Tibial artery (tissue), 4 donors: ENCODE data around the gene FAM98B.

Experiments used
- DNase-seq, 2 donors: peaks; one replicate each; pipeline ENCODE4 v3.0.0-alpha.2; 2019
- H3K27ac ChIP-seq, 2 donors: fragments of 200-600 bp; sonication (generic) in 1 of 2; 1 replicate in 1 of 2; 2 replicates in 1 of 2; pipeline ENCODE4 v1.5.1; 2018 to 2019; ENCODE audit warnings: mild to moderate bottlenecking in 1 of 2
- H3K27me3 ChIP-seq, 2 donors: fragments of 200-600 bp; sonication (generic) in 1 of 2; one replicate each; pipeline versions ENCODE4 v1.5.1 to v1.6.0; 2016 to 2019
- H3K36me3 ChIP-seq, 3 donors: fragments of 200-600 bp; sonication (generic) in 2 of 3; one replicate each; pipeline ENCODE4 v1.5.1; 2016 to 2019; ENCODE audit warnings: mild to moderate bottlenecking in 2 of 3
- H3K4me1 ChIP-seq, 4 donors: fragments of 200-600 bp; sonication (generic) in 2 of 4; 1 replicate in 3 of 4; 2 replicates in 1 of 4; pipeline ENCODE4 v1.5.1; 2016 to 2019
- H3K4me3 ChIP-seq, 2 donors: fragments of 200-600 bp; sonication (generic) in 1 of 2; 1 replicate in 1 of 2; 2 replicates in 1 of 2; pipeline ENCODE4 v1.5.1; 2018 to 2019; ENCODE audit warnings: mild to moderate bottlenecking in 2 of 2
- H3K9me3 ChIP-seq, 3 donors: fragments of 200-600 bp; sonication (generic) in 1 of 3; one replicate each; pipeline ENCODE4 v1.5.1; 2016 to 2019
- CTCF ChIP-seq, 2 experiments: fragments of 200-600 bp in 1 of 2; fragments of 450-650 bp in 1 of 2; IDR thresholded peaks; one replicate each; pipeline ENCODE4 v1.5.1; 2017 to 2019; ENCODE audit warnings: antibody characterized with exemption in 2 of 2, mild to moderate bottlenecking in 1 of 2, moderate library complexity in 1 of 2
- intact Hi-C: fragments of 100-400 bp; cut with DNase I; formaldehyde crosslinking; loops from one replicate; pipeline ENCODE4 v1.15.0; 2023; ENCODE audit warnings: low total_unique reads

Gene FAM98B

GRCh38 chr15:38461066-38461833, 7.3 kb downstream of the FAM98B start:
- Histone ChIP-seq H3K27me3 (no peaks in the 10 kb centered on the region), H3K9me3 (no peaks in the 10 kb centered on the region), H3K27ac (no peak overlapping the region), H3K36me3 (peaks cover 0 to 12% (median 0%) of the 10 kb centered on the region in 3 donors), H3K4me1 (peaks cover 0 to 4% (median 3%) of the 10 kb centered on the region in 4 donors), H3K4me3 (no peak overlapping the region)
- no peak for DNase-seq
- TF ChIP-seq CTCF (IDR thresholded peaks at IDR 0.05), result no peak
- intact Hi-C loops, result no loop called here

- Histone ChIP-seq H3K9me3 (no peaks in the 10 kb centered on the region), H3K27ac (no peak overlapping the region), H3K4me3 (no peak overlapping the region), H3K36me3 (peaks cover 0 to 16% (median 4%) of the 10 kb centered on the region in 3 donors), H3K27me3 (no peaks in the 10 kb centered on the region), H3K4me1 (no peaks in the 10 kb centered on the region)
- no peak for TF ChIP-seq CTCF (IDR thresholded peaks at IDR 0.05)
- intact Hi-C loops, result no loop called here
- no peak for DNase-seq
These were observed 10.0 kb downstream of the FAM98B start for GRCh38 chr15:38463893-38464292.

GRCh38 chr15:38464675-38465074, 10.7 kb downstream of the FAM98B start:
- H3K27me3 ChIP-seq, result no peaks in the 10 kb centered on the region
- intact Hi-C loops, result no loop called here
- H3K36me3 ChIP-seq, result peaks cover 0 to 9% (median 4%) of the 10 kb centered on the region in 3 donors
- no peak overlapping the region for H3K27ac ChIP-seq
- H3K9me3 ChIP-seq, result no peaks in the 10 kb centered on the region
- no peaks in the 10 kb centered on the region for H3K4me1 ChIP-seq
- DNase-seq, result no peak
- TF ChIP-seq CTCF (IDR thresholded peaks at IDR 0.05), result no peak
- H3K4me3 ChIP-seq, result no peak overlapping the region

- intact Hi-C loops, result loop anchor here (5.0 kb wide), 1 partner anchor 216 kb away; no protein-coding TSS in a partner anchor
- Histone ChIP-seq H3K36me3 (peaks cover 11 to 44% (median 24%) of the 10 kb centered on the region in 3 donors), H3K9me3 (no peaks in the 10 kb centered on the region), H3K4me1 (no peaks in the 10 kb centered on the region), H3K4me3 (no peak overlapping the region), H3K27ac (no peak overlapping the region), H3K27me3 (no peaks in the 10 kb centered on the region)
- DNase-seq, result no peak
- no peak for TF ChIP-seq CTCF (IDR thresholded peaks at IDR 0.05)
These were observed 16.9 kb downstream of the FAM98B start for GRCh38 chr15:38470816-38471215.

- intact Hi-C loops, result loop anchor here (5.0 kb wide), 1 partner anchor 215 kb away; no protein-coding TSS in a partner anchor
- no peak for DNase-seq
- no peak for TF ChIP-seq CTCF (IDR thresholded peaks at IDR 0.05)
- H3K4me1 ChIP-seq, result no peaks in the 10 kb centered on the region
- no peak overlapping the region for H3K27ac ChIP-seq
- H3K9me3 ChIP-seq, result no peaks in the 10 kb centered on the region
- H3K36me3 ChIP-seq, result peaks cover 16 to 53% (median 28%) of the 10 kb centered on the region in 3 donors
- no peak overlapping the region for H3K4me3 ChIP-seq
- H3K27me3 ChIP-seq, result no peaks in the 10 kb centered on the region
These were observed 18.0 kb downstream of the FAM98B start for GRCh38 chr15:38471974-38472373.
